Heart left ventricle (tissue), 13 donors: ENCODE measurements around the gene EPB41.

Experiments used
- POLR2A ChIP-seq, 2 donors: fragments of 450-650 bp; IDR thresholded peaks; one replicate each; pipeline ENCODE4 v1.6.1; 2017; ENCODE audit warnings: antibody characterized with exemption in 2 of 2, mild to moderate bottlenecking in 2 of 2, moderate library complexity in 2 of 2
- TF ChIP-seq, protein P1 (sequence below), 12 donors: fragments of 200-600 bp; sonication (generic) in 4 of 12; IDR thresholded peaks; one replicate each; pipeline versions ENCODE4 v1.5.0 to v1.8.0; 2018 to 2022; ENCODE audit warnings: antibody characterized with exemption in 12 of 12, mild to moderate bottlenecking in 5 of 12
- donor health status: ischemic (EF 13 %, LVEDD 7.1; RV severe dilation, severe dysfunction).
- donor health status: DM: no; HTN: yes; CAD: no.
- donor health status: DM: no; HTN: no; CAD: no.
- donor health status: ischemic (EF 25% LVEDD 6.9; RV normal size, moderate dysfunction).
- donor health status: ischemic (EF 25% LVEDD 5.7; RV mildly dilated, moderate dysfunction).
- donor health status: ischemic (EF 35%, LVEDD 5.7; RV mildly dilated, moderate dysfunction).
- donor health status: nonischemic (EF 11% LVEDD 7.7; RV severe dilation, severe dysfunction).
- donor health status: DM: yes; HTN: yes; CAD: no.
- donor health status: PGD.
- donor health status: ischemic (EF 29% LVEDD 5.4; RV normal size, mild dysfunction).
- donor health status: nonischemic (EF 23%, LVEDD 6.1; RV moderate dilation, normal function).

GRCh38 chr1:29017975-29018712, 103.8 kb downstream of the EPB41 start:
- TF ChIP-seq, protein P1, sequence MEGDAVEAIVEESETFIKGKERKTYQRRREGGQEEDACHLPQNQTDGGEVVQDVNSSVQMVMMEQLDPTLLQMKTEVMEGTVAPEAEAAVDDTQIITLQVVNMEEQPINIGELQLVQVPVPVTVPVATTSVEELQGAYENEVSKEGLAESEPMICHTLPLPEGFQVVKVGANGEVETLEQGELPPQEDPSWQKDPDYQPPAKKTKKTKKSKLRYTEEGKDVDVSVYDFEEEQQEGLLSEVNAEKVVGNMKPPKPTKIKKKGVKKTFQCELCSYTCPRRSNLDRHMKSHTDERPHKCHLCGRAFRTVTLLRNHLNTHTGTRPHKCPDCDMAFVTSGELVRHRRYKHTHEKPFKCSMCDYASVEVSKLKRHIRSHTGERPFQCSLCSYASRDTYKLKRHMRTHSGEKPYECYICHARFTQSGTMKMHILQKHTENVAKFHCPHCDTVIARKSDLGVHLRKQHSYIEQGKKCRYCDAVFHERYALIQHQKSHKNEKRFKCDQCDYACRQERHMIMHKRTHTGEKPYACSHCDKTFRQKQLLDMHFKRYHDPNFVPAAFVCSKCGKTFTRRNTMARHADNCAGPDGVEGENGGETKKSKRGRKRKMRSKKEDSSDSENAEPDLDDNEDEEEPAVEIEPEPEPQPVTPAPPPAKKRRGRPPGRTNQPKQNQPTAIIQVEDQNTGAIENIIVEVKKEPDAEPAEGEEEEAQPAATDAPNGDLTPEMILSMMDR (IDR thresholded peaks at IDR 0.05): no peak
- no peak for TF ChIP-seq POLR2A (IDR thresholded peaks at IDR 0.05)
